HG03565 (cell line): Measurements from ENCODE around the gene BCAS1.

Experiments used
- ATAC-seq: cut with Tn5 transposase; IDR thresholded peaks from one replicate; pipeline ENCODE4 v1.9.1; 2021; ENCODE audit warnings: mild to moderate bottlenecking, moderate library complexity; ENCODE audit not compliant: unreplicated experiment

Gene BCAS1

GRCh38 chr20:54103762-54104600 is 33.6 kb upstream of the BCAS1 start:
- no peak for ATAC-seq

GRCh38 chr20:54103067-54103761 is 32.8 kb upstream of the BCAS1 start:
- ATAC-seq = peak; percentile 86

GRCh38 chr20:54102543-54102942 is 32.1 kb upstream of the BCAS1 start:
- ATAC-seq = no peak

DNA sequence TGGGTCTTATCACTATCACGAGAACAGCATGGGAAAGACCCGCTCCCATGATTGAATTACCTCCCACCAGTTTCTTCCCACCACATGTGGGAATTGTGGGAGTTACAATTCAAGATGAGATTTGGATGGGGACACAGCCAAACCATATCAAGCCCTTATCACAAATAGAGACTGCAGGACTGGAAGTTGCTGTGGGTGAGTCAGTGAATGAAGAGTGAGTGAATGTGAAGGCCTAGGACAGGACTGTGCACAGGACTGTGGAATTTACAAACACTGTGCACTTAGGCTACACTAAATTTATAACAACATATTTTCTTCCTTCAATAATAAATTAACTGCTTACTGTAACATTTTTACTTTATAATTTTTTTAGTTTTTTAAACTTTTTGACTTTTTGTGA is 30.2 kb upstream of the BCAS1 start:
- no peak for ATAC-seq

DNA sequence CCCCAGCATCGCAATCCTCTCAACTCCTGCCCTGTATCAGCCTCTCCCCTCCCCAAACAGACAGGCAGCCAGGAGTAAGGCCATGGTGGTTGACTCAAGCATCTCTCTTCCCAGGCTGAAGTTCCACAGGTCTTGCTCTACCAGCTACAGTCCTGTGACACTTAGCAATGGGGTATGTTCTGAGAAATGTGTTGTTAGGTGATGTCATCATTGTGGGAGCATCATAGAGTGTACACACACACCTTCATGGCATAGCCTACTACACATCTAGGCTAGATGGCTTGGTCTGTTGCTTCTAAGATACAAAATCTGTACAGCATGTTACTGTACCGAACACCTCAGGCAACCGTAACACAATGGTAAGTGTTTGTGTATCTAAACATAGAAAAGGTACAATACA is 29.5 kb upstream of the BCAS1 start:
- ATAC-seq = no peak

GRCh38 chr20:54098047-54098446 is 27.7 kb upstream of the BCAS1 start:
- no peak for ATAC-seq

DNA sequence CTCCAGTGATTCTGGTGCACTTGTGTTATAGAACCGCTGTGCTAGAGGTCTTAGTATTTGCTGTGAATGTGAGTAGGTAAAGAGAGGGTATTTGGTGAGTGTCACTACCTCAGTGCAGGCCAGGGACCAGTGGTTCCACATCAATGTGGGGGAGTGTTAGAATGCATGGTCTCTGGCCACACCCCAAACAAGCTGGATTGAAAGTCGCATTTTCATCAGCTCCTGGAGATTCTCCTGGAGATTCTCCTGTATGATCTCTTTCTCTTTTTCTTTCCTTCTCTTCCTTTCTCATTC is 26.8 kb upstream of the BCAS1 start:
- no peak for ATAC-seq

DNA sequence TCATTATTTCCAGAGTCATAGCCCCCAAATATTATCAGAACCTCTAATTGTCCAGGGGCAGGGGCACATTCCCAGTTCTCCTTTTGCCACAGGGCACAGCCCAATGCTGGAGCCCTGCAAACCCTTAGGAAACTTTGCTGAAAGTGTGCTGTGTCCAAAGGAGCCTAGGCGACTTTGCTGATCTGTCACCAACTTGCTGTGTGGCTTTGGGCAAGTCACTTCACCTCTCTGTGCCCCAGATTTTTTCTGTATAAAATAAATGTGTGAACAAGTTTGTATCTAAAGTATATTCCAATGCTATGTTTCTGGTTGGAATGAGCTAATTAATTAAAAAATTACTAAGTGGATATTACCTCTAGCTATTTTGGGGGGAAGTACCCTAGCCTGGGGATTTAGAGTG is 25.4 kb upstream of the BCAS1 start:
- ATAC-seq = no peak

- no peak for ATAC-seq
Measured at GRCh38 chr20:54094268-54094580, 23.8 kb upstream of the BCAS1 start.

GRCh38 chr20:54093423-54094267 is 23.3 kb upstream of the BCAS1 start:
- no peak for ATAC-seq

DNA sequence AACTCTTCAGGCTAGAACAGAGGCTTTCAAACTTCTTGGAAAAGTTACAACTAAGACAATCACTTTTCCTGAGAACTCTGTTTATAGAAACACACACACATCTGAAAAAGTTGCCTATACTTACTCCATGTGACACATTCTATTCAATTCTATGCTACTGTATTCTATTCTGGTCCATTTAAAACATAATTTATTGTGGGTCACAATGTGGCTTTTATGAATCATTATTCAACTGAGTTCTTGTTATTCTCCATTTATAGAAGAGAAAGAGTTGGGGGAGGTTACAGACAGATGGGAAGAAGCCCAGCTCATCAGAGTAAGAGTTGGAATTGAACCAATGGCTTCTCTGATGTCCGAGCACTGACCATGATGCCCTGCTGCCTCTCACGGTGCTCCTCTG is 21.6 kb upstream of the BCAS1 start:
- no peak for ATAC-seq

- no peak for ATAC-seq
Measured at GRCh38 chr20:54091120-54091480, 20.7 kb upstream of the BCAS1 start.

DNA sequence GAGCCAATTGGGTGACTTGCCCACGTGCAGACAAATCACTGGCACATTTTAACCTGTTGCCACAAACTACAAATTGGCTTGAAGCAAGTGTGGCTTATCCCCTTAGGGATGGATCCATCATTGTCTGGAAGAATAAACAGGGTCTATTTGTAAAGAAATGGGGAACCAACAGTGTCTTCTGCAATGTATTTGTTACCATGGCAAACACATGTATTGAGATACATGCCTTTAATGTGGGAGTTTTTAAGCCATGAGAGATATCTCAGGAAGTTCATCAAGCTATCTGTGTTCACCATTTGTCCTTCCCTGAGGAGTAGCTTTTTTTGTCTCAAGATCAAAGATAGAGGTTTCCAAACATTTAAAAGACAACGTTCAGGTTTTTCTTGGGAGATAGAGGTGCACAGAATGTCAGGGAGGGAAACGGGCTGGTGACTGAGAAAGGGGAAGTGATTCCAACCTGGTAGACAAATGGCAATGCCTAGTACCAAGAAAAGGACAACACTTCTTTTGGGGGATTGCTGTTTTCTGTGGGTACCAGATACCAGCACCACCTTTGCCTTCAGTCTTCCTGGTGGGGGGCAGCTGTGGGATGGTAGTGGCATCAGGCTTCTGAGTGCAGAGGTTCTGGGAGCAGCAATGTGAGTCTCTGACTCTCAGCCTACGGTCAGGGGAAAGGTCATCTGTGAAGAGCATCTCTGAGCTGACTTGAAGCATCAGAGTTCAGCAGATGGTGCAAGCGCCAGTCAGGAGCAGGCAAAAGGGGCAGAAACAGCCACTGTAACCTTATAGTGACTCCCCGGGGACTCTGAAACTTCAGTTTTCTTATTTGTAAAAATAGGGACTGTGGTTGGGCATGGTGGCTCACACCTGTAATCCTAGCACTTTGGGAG is 20.1 kb upstream of the BCAS1 start:
- no peak for ATAC-seq

- no peak for ATAC-seq
Measured at GRCh38 chr20:54088430-54088829, 18.0 kb upstream of the BCAS1 start.

- no peak for ATAC-seq
Measured at GRCh38 chr20:54086507-54087039, 16.2 kb upstream of the BCAS1 start.

- no peak for ATAC-seq
Measured at GRCh38 chr20:54085910-54086309, 15.5 kb upstream of the BCAS1 start.

GRCh38 chr20:54085425-54085824 is 15.0 kb upstream of the BCAS1 start:
- no peak for ATAC-seq

GRCh38 chr20:54084727-54085388 is 14.5 kb upstream of the BCAS1 start:
- ATAC-seq = no peak

GRCh38 chr20:54084193-54084592 is 13.8 kb upstream of the BCAS1 start:
- no peak for ATAC-seq

DNA sequence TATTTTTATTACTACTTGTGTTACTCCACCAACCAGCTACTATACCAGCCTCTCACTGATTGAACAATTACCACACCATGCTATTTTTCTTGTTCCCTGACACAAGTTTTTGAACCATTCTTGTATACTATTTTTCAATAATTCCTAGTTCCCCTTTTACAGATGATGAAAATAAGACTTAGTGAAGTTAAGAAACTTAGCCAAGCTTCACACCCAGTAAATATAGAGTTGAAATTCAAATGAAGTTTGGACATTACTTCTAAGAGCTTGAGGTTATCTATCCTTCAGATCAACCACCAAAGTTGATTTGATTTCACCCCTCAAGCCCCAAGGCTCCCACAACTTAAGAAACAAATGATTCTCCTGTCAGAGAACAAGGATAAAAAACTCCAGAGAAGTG is 13.1 kb upstream of the BCAS1 start:
- peak; percentile 61 for ATAC-seq
